ENCODE data around the gene OR8K5.
"Not testable (repeated sequence)": the region's sequence is repeated elsewhere in the genome, so short reads cannot be mapped to it uniquely, and the experiment has no call there.

OR8K5 gene

DNA sequence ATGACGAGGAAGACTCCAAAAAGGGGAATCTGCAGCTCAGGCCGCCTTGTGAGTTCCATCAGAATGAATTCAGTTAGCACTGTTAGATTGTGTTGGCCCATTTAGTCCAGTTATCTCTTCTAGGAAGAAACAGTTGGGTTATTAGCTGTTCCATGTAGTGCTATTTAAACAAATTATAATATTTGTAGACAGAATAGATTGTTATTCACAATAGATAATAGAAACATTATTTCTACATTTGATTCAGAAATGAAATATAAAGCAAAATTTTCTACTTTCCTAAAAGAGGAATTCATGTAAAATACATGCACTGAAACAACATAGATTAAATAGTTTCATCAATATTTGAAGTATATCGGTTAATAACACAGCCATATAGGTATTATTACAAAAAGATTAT lies at the start of gene OR8K5:
Gene OR8K5 (minus strand): TSS at position 101 of the 400 bp plus-strand sequence. CDS start 0 bp downstream, at position 101.
- no peak for DNase-seq (ENCODE audit: low read depth in 2 of 2)

DNA sequence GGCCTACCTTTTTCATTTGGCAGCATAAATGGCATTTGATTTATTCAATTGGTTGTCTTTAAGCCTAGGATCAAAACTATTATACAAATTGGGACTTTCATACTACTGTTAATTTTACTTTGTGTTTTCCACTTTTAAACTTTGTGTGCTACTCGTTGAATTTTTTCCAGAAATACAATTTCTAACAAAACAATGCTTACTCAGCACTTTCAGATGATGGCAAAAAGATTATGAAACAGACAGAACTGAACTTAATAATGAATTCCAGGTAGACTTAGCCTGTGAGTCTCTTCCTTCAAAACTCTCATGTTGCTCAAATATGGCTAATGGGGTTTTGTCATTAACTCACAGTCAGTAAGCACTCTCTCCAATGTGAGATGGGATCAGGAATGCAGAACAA lies 47.7 kb upstream of the OR8K5 start:
- no peak for DNase-seq (ENCODE audit: low read depth in 2 of 2)

GRCh38 chr11:56197367-56197766 lies 37.2 kb upstream of the OR8K5 start:
- DNase-seq (ENCODE audit: low read depth in 2 of 2): no peak

DNA sequence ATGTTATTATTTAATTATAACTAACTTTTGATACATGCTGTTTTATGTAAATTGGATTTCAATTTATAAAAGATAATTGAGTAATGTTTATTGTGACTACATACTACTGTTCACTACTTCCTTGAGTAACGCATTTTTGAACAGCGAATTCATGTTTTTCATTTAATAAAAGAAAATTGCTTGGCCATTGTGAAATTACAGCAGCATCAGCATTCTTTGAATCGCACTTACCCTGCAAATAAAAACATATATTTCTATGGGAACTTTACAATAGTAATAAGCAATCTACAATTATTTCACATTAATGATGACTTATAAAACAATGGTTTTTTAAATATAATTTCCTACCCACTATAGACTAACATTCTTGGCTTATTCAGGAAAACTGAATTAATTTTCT lies 36.6 kb upstream of the OR8K5 start:
- no peak for DNase-seq (ENCODE audit: low read depth in 2 of 2)

DNA sequence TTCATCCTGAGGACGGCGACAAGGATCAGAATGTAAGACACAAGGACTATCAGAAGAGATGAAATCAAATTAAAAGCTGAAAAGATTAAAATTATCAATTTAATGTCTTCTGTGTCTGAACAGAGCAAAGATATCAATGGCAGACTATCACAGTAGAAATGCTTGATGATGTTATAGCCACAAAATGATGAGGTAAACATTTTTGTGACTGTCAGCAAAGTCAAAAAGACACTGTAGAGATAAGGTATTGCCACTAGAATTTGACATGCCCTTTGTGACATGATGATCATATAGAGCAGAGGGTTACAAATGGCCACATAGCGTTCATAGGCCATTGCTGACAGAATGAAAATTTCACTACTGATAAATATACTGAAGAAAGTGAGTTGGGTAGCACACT lies 28.5 kb upstream of the OR8K5 start:
- no peak for DNase-seq (ENCODE audit: low read depth in 2 of 2)

GRCh38 chr11:56183459-56183858 lies 23.3 kb upstream of the OR8K5 start:
- DNase-seq (ENCODE audit: low read depth in 2 of 2): no peak

DNA sequence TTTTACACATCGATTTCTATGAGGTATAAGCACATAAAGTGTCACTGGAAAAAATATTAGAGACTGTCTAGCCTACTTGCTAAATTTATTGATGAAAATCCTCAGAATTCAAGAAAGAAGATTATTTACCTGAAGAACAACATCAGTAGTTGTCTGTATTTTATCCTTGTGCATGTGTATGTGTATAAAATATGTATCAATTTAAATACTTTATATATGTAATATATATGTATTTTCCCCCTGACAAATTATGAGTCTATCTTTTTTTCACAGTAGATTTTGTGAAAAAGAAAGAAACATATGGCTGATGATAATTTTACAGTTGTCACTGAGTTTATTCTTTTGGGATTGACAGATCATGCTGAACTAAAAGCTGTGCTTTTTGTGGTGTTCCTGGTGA lies 16.2 kb upstream of the OR8K5 start, which contains the start of gene OR5J2:
Gene OR5J2 (plus strand): TSS at position 301 of the 400 bp plus-strand sequence. CDS start 0 bp downstream, at position 301.
- no peak for DNase-seq (ENCODE audit: low read depth in 2 of 2)

DNA sequence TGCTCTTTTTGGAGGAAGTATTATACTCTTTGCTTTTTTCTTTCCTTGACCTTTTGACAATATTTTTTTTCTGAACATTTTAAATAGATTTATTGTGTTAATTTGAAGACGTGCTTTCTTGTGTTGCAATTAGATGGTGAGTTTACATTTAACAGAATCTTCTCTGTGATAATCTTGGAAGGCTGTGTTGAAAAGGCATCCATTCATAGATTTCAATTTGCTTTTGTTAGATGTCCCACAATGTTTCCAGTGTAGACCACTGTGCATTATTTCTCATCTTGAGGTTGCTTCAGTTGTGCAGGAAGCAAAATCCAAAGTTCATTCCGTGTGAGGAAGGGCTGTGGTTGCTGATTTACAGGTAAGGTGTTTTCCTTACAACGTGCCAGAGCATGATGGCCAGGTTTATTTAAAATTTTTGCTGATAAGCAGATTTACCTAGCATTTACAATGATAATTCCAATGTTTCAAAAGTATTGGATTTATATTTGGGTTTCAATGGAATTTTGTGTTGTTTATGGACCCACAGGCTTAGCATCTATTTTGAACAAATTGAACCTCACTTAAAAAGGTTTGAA lies 12.2 kb upstream of the OR8K5 start:
- DNase-seq (ENCODE audit: low read depth in 2 of 2): no peak

DNA sequence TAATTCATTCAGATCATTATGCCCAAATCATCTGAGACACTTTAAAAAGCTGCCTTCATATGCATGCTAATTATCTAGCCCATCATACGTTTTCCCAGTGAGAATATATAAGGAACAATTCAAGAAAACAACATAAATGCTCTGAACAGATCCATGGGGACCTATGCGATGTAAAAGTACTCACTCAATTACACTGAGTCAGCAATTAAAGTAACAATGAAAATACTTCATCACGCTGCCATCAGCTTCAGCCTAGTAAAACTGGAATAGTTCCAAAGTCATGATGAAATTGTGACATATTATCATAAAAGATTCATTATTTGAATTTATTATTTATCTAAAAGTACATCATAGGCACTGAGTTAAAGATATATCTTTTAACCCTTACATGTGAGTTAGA lies 3.7 kb upstream of the OR8K5 start:
- DNase-seq (ENCODE audit: low read depth in 2 of 2): no peak

GRCh38 chr11:56152333-56152732 lies 7.8 kb downstream of the OR8K5 start:
- no peak for DNase-seq (ENCODE audit: low read depth in 2 of 2)

DNA sequence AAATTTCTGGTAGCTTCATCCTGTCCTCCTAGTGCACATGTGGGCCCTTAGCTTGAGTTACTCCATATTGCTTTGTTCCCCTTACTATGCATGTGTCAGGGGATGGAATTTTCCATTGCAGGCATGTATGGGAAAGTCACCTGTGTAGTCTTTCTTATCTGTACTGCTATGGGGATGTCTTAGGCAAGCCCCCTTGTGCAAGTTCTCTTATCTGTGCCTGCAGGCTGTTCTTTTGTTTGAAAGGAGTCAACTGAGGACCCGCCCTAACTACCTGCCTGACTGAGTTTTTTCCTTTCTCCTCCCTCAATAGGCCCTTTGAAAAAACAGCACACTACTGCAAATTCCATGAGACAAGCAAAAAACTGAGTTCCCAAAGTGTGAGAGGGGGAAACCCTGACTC lies 8.7 kb downstream of the OR8K5 start:
- DNase-seq (ENCODE audit: low read depth in 2 of 2): no peak

DNA sequence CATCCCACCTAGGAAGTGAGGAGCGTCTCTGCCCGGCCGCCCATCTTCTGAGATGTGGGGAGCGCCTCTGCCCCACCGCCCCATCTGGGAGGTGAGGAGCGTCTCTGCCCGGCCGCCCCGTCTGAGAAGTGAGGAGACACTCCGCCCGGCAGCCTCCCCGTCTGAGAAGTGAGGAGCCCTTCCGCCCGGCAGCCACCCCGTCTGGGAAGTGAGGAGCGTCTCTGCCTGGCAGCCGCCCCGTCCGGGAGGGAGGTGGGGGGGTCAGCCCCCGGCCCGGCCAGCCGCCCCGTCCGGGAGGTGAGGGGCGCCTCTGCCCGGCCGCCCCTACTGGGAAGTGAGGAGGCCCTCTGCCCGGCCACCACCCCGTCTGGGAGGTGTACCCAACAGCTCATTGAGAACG lies 16.4 kb downstream of the OR8K5 start:
- not testable (repeated sequence) for DNase-seq (ENCODE audit: low read depth in 2 of 2)

GRCh38 chr11:56140151-56140661 lies 19.9 kb downstream of the OR8K5 start, which contains the start of gene OR8J3:
TSS of gene OR8J3 (minus strand) at chr11:56140201. CDS start at chr11:56137718, 2,483 bp downstream.
- DNase-seq (ENCODE audit: low read depth in 2 of 2): no peak

GRCh38 chr11:56122073-56122472 lies 38.0 kb downstream of the OR8K5 start, which contains the start of gene OR8H3:
TSS of gene OR8H3 (plus strand) at chr11:56122373. CDS start at chr11:56122373, 0 bp downstream.
- DNase-seq (ENCODE audit: low read depth in 2 of 2): no peak
